Epidermal melanocyte (primary cell): ENCODE results near the gene CCDC116.
A peak's percentile ranks its signal among the peaks of the same experiment; 100 is the strongest.
"Not testable (repeated sequence)": the region's sequence is repeated elsewhere in the genome, so short reads cannot be mapped to it uniquely, and the experiment has no call there.

Experiments used
- DNase-seq: peaks from one replicate; pipeline ENCODE4 v3.0.0; 2011; ENCODE audit warnings: low spot score; ENCODE audit not compliant: insufficient read length

The CCDC116 gene

GRCh38 chr22:21652010-21652546 lies 19.5 kb downstream of the CCDC116 start:
- DNase-seq: peak; percentile 97

- DNase-seq: no peak
Measured at GRCh38 chr22:21652547-21653545, 20.3 kb downstream of the CCDC116 start.

- no peak for DNase-seq
Measured at GRCh38 chr22:21657020-21657359, 24.4 kb downstream of the CCDC116 start.

- peak; percentile 60 for DNase-seq
Measured at GRCh38 chr22:21657360-21658032, 24.9 kb downstream of the CCDC116 start.

GRCh38 chr22:21659864-21660525 lies 27.4 kb downstream of the CCDC116 start:
- DNase-seq: no peak

- no peak for DNase-seq
Measured at GRCh38 chr22:21660904-21661303, 28.3 kb downstream of the CCDC116 start.

GRCh38 chr22:21661991-21662390 lies 29.4 kb downstream of the CCDC116 start:
- DNase-seq: no peak

- no peak for DNase-seq
Measured at GRCh38 chr22:21663738-21664137, 31.2 kb downstream of the CCDC116 start.

GRCh38 chr22:21665047-21665851 lies 32.7 kb downstream of the CCDC116 start:
- no peak for DNase-seq

GRCh38 chr22:21666786-21667185 lies 34.2 kb downstream of the CCDC116 start:
- DNase-seq: no peak

GRCh38 chr22:21669026-21669425 lies 36.5 kb downstream of the CCDC116 start:
- DNase-seq: no peak

GRCh38 chr22:21672107-21672629 lies 39.6 kb downstream of the CCDC116 start:
- no peak for DNase-seq

- DNase-seq: no peak
Measured at GRCh38 chr22:21673534-21674321, 41.2 kb downstream of the CCDC116 start.

- no peak for DNase-seq
Measured at GRCh38 chr22:21674638-21675245, 42.2 kb downstream of the CCDC116 start.

GRCh38 chr22:21677606-21678443 lies 45.3 kb downstream of the CCDC116 start:
- no peak for DNase-seq

GRCh38 chr22:21678842-21679241 lies 46.3 kb downstream of the CCDC116 start:
- not testable (repeated sequence) for DNase-seq

GRCh38 chr22:21679383-21679782 lies 46.8 kb downstream of the CCDC116 start:
- DNase-seq: no peak

GRCh38 chr22:21680830-21681565 lies 48.4 kb downstream of the CCDC116 start:
- DNase-seq: no peak
